ENCODE measurements around the gene HMGXB3. TPM values are rescaled to one million over a fixed set of nuclear protein-coding genes. Genes with fewer than 3 reads are reported as not detected.

HMGXB3 gene
- total RNA-seq, 1 experiment from 2014 or later = 38.0 TPM

GRCh38 chr5:150079909-150080461 is 79.4 kb downstream of the HMGXB3 start:
- CTCF ChIA-PET = no interaction called here
- Histone ChIP-seq H3K27me3 (ENCODE audit: insufficient read depth, low read depth) (peaks cover 21% of the 10 kb centered on the region), H3K36me3 (ENCODE audit: low read depth) (no peaks in the 10 kb centered on the region), H3K4me1 (replicated peaks; ENCODE audit: insufficient read depth) (no peaks in the 10 kb centered on the region), H4K20me1 (ENCODE audit: insufficient read depth) (no peaks in the 10 kb centered on the region), H3K9me3 (ENCODE audit: insufficient read depth, low read depth) (no peaks in the 10 kb centered on the region), H3K4me3 (no peak overlapping the region), H3K9me2 (ENCODE audit: insufficient read depth) (no peaks in the 10 kb centered on the region), H3K79me2 (ENCODE audit: low read depth) (no peaks in the 10 kb centered on the region), H2AFZ (no peak overlapping the region), H3K27ac (no peak overlapping the region), H3F3A (ENCODE audit: insufficient read depth, low read depth) (no peaks in the 10 kb centered on the region), H3K4me2 (no peak overlapping the region)
- no peak for TF ChIP-seq EZH2 (IDR thresholded peaks at IDR 0.05; ENCODE audit: low read depth)
- no peak for TF ChIP-seq CTCF (conservative IDR thresholded peaks at IDR 0.05)
- POLR2A ChIA-PET (ENCODE audit: unreplicated experiment) = no interaction called here
- intact Hi-C loops (cut with micrococcal nuclease; ENCODE audit: unreplicated experiment) = no loop called here
- no peak for DNase-seq
- BruUV-seq (replicated peaks) = no TSS peak

GRCh38 chr5:150080696-150081435 is 80.3 kb downstream of the HMGXB3 start:
- BruUV-seq (replicated peaks) = no TSS peak
- intact Hi-C loops (cut with micrococcal nuclease; ENCODE audit: unreplicated experiment) = no loop called here
- H3K4me1 ChIP-seq (replicated peaks; ENCODE audit: insufficient read depth) = no peaks in the 10 kb centered on the region
- H3K79me2 ChIP-seq (ENCODE audit: low read depth) = no peaks in the 10 kb centered on the region
- DNase-seq = no peak
- H3K27ac ChIP-seq = no peak overlapping the region
- H3K4me2 ChIP-seq = no peak overlapping the region
- no peaks in the 10 kb centered on the region for H4K20me1 ChIP-seq (ENCODE audit: insufficient read depth)
- no peaks in the 10 kb centered on the region for H3K36me3 ChIP-seq (ENCODE audit: low read depth)
- ChIA-PET POLR2A (ENCODE audit: unreplicated experiment) (no interaction called here), CTCF (no interaction called here)
- no peak overlapping the region for H2AFZ ChIP-seq
- H3K27me3 ChIP-seq (ENCODE audit: insufficient read depth, low read depth) = peaks cover 12% of the 10 kb centered on the region; the same call in 1 of the 2 replicates
- TF ChIP-seq EZH2 (IDR thresholded peaks at IDR 0.05; ENCODE audit: low read depth) = no peak
- TF ChIP-seq CTCF (conservative IDR thresholded peaks at IDR 0.05) = no peak
- no peaks in the 10 kb centered on the region for H3F3A ChIP-seq (ENCODE audit: insufficient read depth, low read depth)
- H3K9me2 ChIP-seq (ENCODE audit: insufficient read depth) = no peaks in the 10 kb centered on the region
- no peaks in the 10 kb centered on the region for H3K9me3 ChIP-seq (ENCODE audit: insufficient read depth, low read depth)
- no peak overlapping the region for H3K4me3 ChIP-seq

- no peaks in the 10 kb centered on the region for H3K9me3 ChIP-seq (ENCODE audit: insufficient read depth, low read depth)
- H3K4me1 ChIP-seq (replicated peaks; ENCODE audit: insufficient read depth) = no peaks in the 10 kb centered on the region
- DNase-seq = no peak
- no peaks in the 10 kb centered on the region for H3K79me2 ChIP-seq (ENCODE audit: low read depth)
- H3K4me2 ChIP-seq = no peak overlapping the region
- CTCF ChIA-PET = no interaction called here
- no peaks in the 10 kb centered on the region for H3K36me3 ChIP-seq (ENCODE audit: low read depth)
- H3K4me3 ChIP-seq = no peak overlapping the region
- BruUV-seq (replicated peaks) = no TSS peak
- H3F3A ChIP-seq (ENCODE audit: insufficient read depth, low read depth) = no peaks in the 10 kb centered on the region
- no peaks in the 10 kb centered on the region for H3K9me2 ChIP-seq (ENCODE audit: insufficient read depth)
- POLR2A ChIA-PET (ENCODE audit: unreplicated experiment) = no interaction called here
- peaks cover 10% of the 10 kb centered on the region; the same call in 1 of the 2 replicates for H3K27me3 ChIP-seq (ENCODE audit: insufficient read depth, low read depth)
- no peak overlapping the region for H2AFZ ChIP-seq
- no peak overlapping the region for H3K27ac ChIP-seq
- H4K20me1 ChIP-seq (ENCODE audit: insufficient read depth) = no peaks in the 10 kb centered on the region
- intact Hi-C loops (cut with micrococcal nuclease; ENCODE audit: unreplicated experiment) = no loop called here
- TF ChIP-seq CTCF (conservative IDR thresholded peaks at IDR 0.05) (no peak), EZH2 (IDR thresholded peaks at IDR 0.05; ENCODE audit: low read depth) (no peak)
Observed at GRCh38 chr5:150081541-150082283, 81.2 kb downstream of the HMGXB3 start.

Data from PC-9 (cell line).